HG02981 (cell line): ENCODE measurements around the gene CRTAP.
"Not testable (repeated sequence)": the region's sequence is repeated elsewhere in the genome, so short reads cannot be mapped to it uniquely, and the experiment has no call there.

ENCODE experiments used
- ATAC-seq: cut with Tn5 transposase; IDR thresholded peaks from one replicate; pipeline ENCODE4 v1.9.1; 2021; ENCODE audit warnings: mild to moderate bottlenecking, moderate library complexity; ENCODE audit not compliant: unreplicated experiment

Gene CRTAP

DNA sequence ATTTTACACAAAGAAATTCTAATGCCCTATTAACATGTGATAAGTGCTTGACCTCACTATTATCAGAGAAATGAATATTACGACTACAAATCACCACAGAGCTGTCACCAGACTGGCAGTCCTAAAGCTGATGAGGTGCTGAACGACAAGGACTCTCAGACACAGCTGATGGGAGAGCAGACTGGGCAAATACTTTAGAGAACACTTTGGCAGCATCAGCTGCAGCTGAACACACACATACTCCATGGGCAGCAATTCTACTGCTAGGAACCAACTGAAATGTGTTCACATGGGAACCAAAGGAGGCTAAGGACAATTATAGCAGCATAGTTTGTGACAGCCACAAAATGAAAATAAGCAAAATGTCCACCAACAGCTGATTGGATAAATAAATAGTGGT, 59.3 kb downstream of the CRTAP start:
- no peak for ATAC-seq

GRCh38 chr3:33173672-33174071, 59.9 kb downstream of the CRTAP start:
- ATAC-seq = no peak

GRCh38 chr3:33174095-33174494, 60.3 kb downstream of the CRTAP start:
- no peak for ATAC-seq

DNA sequence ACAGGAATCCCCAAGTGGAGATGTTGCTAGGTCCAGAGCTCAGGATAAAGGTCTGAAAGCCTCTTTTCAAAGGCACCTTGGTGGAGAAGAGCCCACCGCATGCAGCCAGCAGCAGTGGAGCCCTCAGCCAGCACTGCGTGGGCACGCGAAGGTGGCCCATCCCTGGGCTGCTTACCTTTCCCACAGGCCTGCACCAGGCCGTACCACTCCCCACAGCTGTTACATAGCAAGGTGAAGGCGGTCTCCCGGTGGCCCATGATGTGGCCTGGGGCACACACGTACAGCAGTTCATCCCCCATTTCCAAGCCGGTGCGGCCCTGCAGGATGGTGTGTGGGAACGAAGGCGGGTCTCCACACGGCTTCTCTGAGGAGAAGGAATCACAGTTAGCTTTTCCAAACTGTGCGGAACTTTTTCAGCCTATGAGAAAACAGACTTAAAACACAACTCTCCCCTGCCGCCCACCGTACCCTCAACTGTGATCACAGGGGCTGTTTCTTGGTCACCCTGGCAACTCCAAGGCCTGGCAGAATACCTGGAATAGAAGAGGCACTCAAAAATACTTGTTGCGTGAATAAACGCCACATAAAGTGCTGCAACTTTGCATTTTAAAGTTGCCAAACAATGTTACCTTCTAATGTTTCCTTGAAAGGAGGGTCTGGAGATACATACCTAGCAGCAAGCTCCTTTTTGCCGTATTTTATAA, 61.0 kb downstream of the CRTAP start:
- no peak for ATAC-seq

GRCh38 chr3:33179132-33179531, 65.3 kb downstream of the CRTAP start:
- no peak for ATAC-seq

GRCh38 chr3:33181229-33181628, 67.4 kb downstream of the CRTAP start:
- no peak for ATAC-seq

DNA sequence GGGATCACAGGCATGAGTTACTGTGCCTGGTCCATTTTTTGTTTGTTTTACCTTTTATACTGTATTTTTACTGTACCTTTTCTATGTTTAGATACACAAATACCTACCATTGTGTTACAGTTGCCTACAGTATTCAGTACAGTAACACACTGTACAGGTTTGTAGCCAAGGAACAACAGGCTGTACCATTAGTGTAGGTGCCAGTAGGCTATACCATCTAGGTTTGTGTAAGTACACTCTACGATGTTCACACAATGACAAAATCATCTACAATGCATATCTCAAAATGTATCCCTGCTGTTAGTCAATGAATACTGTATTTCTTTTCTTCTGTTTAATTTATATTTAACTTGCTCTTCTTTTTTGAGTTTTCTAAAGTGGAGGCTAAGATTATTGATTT, 67.8 kb downstream of the CRTAP start:
- not testable (repeated sequence) for ATAC-seq

GRCh38 chr3:33184863-33185262, 71.0 kb downstream of the CRTAP start:
- no peak for ATAC-seq

- no peak for ATAC-seq
These were observed 72.9 kb downstream of the CRTAP start for GRCh38 chr3:33186524-33187367.

GRCh38 chr3:33187368-33187634, 73.5 kb downstream of the CRTAP start:
- ATAC-seq = no peak

DNA sequence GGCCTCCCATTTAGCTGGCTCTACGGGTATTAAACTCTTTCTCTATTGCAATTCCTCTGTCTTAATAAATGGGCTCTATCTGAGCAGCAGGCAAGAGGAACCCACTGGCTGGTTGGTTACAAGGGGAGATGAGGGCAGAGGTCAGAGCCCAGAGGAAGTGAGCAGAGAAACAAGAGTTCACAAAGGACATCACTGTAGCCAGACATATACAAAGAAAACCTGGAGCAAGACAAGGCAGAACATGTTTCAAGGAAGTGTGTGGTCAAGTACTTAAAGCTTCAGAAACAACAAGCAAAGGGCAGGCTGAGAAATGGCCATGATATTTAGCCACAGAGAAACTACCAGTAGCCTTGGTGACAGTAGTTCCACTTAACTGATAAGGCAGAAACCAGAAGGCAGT, 80.5 kb downstream of the CRTAP start:
- no peak for ATAC-seq

DNA sequence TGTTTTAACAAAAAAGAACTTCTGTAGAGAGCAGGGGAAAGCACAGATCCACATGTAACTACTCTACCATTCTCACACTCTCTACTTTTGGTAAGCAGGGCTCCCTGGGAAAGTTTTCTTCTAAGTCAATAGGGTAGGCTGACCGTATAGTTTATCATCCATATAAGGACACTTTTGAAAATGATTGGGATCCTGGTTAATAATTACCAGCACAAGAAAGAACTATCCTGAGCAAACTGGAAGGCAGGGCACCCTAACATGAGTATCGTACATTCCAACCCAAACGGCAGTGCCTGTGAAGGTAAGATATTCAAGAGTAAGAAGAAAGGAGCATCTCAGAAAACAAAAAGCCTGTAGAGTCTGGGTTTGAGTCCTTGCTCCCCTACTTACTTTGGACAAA, 82.7 kb downstream of the CRTAP start:
- no peak for ATAC-seq
